HG03103 (cell line): ENCODE measurements around the gene NRTN.

ENCODE experiments used
- ATAC-seq: cut with Tn5 transposase; IDR thresholded peaks from one replicate; pipeline ENCODE4 v1.9.1; 2021; ENCODE audit warnings: low read depth; ENCODE audit not compliant: unreplicated experiment

NRTN gene

GRCh38 chr19:5789886-5790558, 14.8 kb upstream of the NRTN start:
- no peak for ATAC-seq

- ATAC-seq, result peak; percentile 88
These were observed 14.0 kb upstream of the NRTN start, which contains the start of gene DUS3L for GRCh38 chr19:5790559-5791520. DUS3L (minus strand) TSS chr19:5791163; CDS start chr19:5791141, 22 bp downstream.

- no peak for ATAC-seq
These were observed 12.6 kb upstream of the NRTN start for GRCh38 chr19:5792224-5792623.

GRCh38 chr19:5793188-5793587, 11.7 kb upstream of the NRTN start:
- ATAC-seq, result no peak

- ATAC-seq, result no peak
These were observed 9.4 kb upstream of the NRTN start for GRCh38 chr19:5795382-5795919.

- ATAC-seq, result no peak
These were observed 6.6 kb upstream of the NRTN start for GRCh38 chr19:5798244-5798643.

GRCh38 chr19:5799247-5800241, 5.3 kb upstream of the NRTN start:
- ATAC-seq, result no peak

GRCh38 chr19:5800361-5801270, 4.3 kb upstream of the NRTN start:
- no peak for ATAC-seq

DNA sequence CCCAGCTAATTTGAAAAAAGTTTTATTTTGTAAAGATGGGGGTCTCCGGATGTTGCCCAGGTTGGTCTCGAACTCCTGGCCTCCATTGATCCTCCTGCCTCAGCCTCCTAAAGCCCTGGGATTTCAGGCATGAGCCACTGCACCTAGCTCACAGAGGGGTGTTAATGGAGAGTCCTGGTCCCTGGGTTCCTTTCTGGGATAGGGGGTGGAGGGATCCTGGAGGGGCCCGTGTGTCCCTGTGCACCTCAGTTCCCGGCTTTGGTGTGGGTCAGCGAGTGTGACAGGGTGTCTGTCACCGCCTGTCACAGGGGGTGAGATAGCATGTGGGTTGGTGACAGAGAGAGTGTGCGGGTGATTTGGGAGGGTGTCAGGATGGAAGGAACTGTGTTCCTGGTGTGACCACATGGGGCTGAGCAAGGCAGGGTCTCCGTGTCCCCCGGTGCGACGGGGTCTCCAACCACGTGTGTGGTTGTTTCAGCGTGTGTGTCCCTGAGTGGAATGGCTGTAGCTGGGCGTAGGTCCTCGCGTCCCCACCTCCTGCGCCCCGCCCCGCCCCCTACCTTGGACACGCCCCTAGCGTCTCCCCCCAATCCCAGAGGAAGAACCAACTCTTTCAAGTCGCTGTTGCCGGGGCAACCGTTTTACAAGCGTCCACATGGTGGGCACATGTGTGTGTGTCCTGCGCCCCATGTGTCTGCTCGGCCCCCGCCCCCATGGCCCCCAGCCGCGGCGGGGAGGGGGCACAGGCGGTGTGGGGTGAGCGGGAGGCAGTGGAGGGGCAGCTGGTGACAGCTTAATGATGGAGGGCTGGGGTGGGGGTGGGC, 2.9 kb upstream of the NRTN start:
- no peak for ATAC-seq

- no peak for ATAC-seq
These were observed 1.5 kb upstream of the NRTN start for GRCh38 chr19:5803441-5803751.

GRCh38 chr19:5803752-5804515, 933 bp upstream of the NRTN start:
- peak; percentile 60 for ATAC-seq

DNA sequence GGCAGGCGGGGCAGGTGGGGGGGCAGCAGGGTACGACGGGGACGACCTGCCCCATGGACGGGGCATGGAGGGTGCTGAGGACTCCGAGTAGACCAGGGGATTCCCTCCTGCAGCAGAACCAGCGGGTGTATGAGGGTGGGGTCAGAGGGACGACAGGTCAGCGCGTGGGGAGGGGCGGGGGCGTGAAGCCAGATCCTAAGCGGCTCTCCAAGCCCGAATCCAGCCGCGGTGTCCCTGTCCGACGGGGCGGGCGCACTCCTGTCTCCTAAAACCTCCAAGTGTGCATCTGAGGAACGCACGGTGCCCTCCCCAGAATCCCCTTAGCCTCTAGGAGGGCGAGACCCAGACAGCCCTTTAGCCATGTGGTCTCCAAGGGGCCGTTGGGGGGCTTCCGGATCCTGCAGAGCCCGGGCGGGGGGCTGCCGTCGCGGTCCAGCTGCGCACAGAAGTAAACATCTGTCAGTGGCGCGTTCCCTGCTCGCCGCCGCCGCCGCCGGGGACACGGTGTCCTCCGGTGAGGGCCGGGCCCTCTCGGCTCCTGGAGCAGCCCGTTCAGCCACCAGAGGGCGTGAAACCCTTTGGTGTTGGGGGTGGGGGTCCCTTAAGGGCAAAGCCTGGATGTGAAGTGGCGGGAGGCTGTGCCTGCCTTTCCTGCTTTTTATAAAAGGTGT, 730 bp downstream of the NRTN start:
- no peak for ATAC-seq

GRCh38 chr19:5806133-5806489, 1.2 kb downstream of the NRTN start:
- no peak for ATAC-seq

DNA sequence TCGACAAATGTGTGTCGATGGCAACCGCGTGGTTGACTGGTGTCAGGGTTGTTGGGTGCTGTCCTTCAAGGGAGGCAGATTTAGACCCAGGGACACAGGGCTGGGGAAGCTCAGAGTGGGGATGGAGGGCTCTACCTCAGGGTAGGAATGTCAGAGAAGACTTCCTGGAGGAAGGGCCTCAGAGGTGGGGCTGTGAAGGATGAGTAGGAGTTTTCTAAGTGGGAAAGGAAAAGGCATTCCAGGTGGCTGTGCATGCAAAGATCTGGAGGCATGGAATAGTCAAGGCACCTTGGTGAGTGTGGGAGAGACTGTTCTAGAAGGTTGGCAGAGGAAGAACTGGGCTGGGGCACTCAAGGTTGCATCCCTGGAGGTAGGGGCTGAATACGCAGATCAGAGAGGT, 2.0 kb downstream of the NRTN start:
- no peak for ATAC-seq

GRCh38 chr19:5808120-5808816, 3.4 kb downstream of the NRTN start:
- no peak for ATAC-seq

GRCh38 chr19:5809053-5809452, 4.2 kb downstream of the NRTN start:
- no peak for ATAC-seq

DNA sequence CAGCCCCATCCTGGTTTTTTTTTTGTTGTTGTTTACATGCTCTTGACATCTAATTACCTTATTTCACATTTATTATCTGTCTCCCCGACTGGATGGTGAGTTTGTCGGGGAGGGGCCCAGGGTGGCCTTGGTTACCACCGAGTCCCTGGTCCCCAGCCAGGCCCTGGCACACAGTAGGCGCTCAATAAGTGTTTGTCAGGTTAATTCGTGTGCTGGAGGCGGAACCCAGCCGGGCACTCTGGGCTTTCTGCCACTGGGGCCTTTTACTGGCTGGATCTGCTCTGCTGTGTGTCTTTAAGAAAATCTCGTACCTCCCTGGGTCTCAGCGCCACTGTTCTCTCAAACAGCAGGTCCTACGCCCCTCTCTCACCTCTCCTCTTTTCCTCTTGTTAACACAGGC, 4.6 kb downstream of the NRTN start:
- no peak for ATAC-seq
